ENCODE results near the gene DCPS. TPM values are rescaled to one million over a fixed set of nuclear protein-coding genes. Genes with fewer than 3 reads are reported as not detected.
"Not testable (repeated sequence)": the region's sequence is repeated elsewhere in the genome, so short reads cannot be mapped to it uniquely, and the experiment has no call there.

The DCPS gene
- total RNA-seq, 1 donor from 2014 or later: 14.6 TPM

DNA sequence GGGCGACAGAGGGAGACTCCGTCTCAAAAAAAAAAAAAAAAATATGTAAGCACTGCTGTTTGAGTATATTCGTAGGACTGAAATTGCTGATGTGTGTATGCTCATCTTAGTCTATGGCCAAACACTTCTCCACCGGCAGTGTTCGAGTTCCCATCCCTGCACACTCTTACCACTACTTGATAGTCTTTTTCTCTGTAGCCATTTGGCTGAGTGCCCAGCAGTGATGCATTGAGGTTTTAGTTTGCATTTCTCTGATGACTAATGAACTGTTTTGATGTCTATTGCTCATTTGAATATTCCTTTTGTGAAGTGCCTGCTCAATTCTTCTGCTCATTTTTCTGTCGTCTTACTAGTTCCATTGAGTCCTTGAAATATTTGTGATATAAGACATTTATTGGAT, 19.0 kb upstream of the DCPS start:
- peak; percentile 95 for DNase-seq (ENCODE audit: low read depth)

DNA sequence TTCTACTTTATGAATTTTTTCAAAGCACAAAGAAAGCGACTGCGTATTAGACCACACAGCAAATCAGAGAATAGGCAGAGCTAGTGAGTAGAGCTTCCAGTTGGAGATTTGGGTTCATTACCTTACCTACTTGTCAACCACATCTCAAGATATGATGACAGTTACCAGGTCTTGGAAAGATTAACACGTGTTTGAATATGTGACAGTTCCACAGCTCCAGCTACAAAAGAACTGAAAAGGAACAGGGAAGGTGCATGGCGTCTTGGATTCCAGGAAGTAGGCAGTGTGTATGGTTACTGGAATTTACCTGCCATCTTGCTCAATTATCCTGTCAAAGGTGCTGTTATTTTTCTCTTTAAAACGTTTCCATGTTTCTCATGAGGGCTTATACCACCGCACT, 15.6 kb upstream of the DCPS start:
- no peak for DNase-seq (ENCODE audit: low read depth)

DNA sequence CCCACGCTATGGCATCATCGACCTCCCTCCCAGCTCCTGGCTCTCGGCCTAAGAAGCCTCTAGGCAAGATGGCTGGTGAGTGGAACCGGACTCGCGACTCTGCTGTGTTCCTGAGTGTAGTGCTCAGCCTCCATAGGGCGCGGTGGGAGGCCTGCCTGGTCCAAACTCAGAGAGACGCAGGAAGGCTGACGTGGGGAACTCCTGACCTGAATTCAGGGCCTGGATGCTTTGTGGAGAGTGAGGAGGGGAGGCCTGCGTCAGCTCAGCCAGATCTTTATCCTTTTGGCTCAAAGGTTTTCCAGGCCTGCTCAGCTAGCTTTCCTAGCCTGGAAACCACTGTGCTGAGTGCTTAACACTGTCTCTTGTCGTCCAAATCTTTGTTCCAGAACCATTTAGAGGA, 13.0 kb upstream of the DCPS start:
- no peak for DNase-seq (ENCODE audit: low read depth)

DNA sequence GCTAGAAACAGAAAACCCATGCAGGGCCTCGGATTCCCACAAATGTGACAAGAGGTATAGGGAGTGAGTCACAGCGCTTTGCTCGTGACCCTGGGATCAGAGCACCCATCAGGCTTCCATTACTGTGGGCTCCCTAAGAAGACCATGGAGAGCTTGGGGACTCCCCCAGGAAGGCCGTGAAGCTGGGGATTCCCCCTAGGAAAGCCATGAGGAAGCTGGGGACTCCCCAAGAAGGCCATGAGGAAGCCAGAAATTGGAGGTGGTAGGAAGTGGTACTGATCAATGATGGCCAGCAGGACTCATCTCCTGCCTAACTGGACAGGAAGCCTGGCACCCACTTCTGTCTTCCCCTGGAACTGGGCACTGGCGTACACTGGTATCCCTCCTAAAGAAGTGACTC, 10.1 kb upstream of the DCPS start:
- DNase-seq (ENCODE audit: low read depth): no peak

DNA sequence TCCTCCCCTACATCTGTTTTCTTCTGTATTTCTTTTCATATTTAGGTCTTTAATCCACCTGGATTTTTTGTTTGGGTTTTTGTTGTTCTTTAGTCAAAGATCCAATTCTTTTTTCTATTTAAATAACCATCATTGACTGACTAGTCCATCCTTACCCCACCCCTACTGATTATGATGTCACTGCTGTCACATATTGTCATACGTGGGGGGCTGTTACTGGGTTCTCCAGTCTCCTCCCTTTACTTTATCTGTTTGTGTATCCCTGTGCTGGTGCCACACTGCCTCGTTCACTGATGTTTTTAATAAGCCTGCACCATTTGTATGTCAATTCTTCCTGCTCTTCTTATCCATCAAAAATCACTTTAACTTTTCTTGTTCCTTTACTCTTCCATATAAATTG, 6.9 kb upstream of the DCPS start:
- no peak for DNase-seq (ENCODE audit: low read depth)

DNA sequence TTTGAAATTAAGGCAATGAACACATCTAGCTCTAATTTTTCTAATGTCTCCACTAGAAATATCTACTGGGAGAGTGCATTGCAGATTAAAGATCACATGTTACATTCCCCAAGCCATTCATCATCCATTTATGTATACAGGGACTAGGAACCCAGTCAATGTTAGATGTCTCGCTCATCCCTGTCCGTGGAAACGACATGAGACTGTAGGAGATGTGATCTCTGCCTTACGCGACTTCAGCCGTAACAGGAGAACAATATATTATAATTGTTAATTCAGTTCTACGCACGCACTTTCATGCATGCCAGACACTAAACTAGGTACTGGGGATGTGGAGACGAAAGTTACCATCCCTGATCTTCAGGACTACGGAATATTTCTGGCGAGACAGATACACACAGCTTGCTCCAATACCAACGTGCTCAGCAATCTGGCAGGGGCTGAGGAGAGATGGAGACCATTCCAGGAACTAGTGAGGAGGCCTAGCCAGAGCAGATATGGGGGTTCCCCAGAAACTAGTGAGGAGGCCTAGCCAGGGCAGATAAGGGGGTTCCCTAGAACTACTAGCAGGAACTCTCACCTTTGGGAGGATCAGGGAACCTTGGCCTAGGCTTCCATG, 706 bp downstream of the DCPS start:
- no peak for DNase-seq (ENCODE audit: low read depth)

DNA sequence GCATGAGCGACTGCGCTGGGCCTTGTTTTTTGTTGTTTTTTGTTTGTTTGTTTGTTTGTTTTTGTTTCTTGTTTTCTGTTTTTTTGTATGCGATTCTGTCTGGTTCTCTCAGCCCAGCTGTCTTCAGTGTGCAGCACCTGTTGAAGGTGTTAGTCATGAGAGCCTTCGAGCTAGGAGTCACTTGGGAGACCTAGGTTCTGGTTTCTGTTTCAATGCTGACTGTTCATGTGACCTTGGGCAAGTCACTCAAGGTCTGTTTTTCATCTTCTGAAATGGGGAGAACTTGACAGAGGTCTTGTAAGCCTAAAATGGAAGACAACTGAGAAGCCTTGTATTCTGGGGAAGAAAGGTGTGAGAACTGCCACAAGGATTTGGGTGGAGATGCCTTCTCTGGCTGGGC, 1.8 kb downstream of the DCPS start:
- no peak for DNase-seq (ENCODE audit: low read depth)

DNA sequence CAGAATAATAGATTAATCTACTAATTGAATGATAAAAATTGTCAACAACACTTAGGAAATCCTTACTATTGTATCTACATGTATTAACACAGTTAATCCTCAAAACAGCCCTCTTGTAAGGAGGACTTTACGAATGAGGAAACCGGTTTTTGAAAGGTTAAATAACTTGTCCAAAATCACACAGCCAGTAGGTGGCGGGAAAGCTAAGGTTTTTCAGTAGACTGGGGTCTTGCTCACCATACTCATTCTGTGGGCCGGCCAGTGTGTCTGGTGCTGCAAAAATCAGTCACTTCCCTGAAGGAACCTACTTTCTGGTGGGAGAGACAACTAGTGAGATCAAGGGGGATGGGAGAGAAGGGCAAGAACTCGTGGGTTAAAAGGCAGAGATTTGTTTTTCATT, 3.8 kb downstream of the DCPS start:
- peak; percentile 66 for DNase-seq (ENCODE audit: low read depth)

DNA sequence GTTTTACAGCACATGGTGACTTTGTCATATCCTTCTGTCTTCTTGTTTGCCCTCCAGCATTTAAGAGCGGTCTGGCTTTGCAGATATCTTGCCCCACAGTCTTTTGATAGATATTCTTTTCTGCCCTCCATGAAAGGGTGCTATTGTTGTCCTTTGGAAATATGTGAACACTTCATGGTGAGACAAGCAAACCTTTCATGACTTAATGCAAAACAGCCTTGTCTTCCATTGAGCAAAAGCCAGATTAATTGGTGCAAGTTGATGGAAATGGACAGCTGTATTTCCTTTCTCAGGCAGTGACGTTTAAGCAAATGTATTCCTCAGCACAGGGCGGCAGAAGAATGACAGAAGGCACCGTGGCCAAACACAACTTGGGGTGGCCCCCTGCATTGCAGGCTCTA, 4.4 kb downstream of the DCPS start:
- DNase-seq (ENCODE audit: low read depth): peak; percentile 93

DNA sequence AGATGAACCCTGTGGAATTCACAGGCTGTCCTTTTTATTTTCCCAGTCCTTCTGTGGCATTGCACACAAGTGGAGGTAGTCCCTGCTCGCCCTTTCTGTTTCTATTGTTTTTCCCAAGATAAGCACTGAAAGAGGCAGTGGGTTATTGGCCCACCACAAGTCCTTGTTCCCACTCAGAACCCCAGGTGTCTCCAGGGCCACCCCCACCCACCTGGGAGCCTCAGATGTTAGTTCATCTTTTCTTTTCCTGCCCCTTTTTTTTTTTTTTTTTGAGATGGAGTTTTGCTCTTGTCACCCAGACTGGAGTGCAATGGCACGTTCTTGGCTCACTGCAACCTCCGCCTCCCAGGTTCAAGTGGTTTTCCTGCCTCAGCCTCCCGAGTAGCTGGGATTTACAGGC, 4.9 kb downstream of the DCPS start:
- not testable (repeated sequence) for DNase-seq (ENCODE audit: low read depth)

DNA sequence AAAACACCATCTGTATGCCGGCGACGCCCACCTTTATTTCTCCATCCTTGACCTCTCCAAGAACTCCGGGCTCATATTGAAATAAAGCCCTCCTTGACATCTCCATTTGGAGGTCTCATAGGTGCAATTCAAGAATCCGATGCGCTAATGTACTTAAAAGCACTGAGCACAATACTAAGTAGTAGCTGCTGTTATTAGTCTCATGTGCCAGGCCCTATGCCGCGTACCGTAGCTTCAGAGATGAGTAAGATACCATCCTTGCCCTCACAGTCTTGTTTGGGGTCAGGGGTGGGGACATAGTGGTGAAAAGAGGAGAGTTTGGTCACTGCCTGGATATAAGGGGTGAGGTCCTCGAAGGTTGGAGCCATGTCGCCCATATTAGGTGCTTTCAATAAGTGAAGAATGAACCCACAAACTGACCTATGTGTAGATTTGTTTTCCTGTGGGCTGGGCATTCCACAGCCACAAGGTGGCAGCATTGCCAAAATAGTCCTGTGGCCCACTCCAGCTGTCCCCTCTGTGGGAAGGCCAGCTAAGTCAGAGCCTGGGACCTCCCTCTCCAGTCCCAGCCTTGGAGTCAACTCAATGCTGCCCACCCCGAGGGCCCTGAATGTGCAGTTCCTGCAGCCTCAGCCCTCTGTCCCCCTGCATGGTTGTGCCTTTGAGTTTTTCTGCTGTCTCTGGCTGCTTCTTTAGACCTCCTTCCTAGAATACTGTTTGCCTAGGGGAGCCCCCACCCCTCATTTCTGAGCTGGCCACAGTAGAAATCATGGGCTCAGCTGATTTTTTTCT, 6.5 kb downstream of the DCPS start:
- peak; percentile 89 for DNase-seq (ENCODE audit: low read depth)

DNA sequence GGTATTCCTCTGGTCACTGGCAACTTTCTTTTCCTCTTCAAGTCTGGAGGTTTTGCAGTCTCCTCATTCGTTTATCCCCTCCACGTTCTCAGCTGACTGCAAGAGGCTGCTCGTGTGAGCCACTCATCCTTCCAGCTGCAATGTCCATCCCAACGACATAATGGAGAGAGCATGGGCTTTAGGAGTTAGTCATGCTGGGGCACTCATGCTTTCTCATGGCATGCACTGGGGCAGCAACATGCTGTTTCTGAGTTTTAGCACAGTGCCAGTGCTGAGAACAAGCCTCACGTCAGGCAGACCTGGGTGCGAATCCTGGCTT, 7.1 kb downstream of the DCPS start:
- DNase-seq (ENCODE audit: low read depth): peak; percentile 19

DNA sequence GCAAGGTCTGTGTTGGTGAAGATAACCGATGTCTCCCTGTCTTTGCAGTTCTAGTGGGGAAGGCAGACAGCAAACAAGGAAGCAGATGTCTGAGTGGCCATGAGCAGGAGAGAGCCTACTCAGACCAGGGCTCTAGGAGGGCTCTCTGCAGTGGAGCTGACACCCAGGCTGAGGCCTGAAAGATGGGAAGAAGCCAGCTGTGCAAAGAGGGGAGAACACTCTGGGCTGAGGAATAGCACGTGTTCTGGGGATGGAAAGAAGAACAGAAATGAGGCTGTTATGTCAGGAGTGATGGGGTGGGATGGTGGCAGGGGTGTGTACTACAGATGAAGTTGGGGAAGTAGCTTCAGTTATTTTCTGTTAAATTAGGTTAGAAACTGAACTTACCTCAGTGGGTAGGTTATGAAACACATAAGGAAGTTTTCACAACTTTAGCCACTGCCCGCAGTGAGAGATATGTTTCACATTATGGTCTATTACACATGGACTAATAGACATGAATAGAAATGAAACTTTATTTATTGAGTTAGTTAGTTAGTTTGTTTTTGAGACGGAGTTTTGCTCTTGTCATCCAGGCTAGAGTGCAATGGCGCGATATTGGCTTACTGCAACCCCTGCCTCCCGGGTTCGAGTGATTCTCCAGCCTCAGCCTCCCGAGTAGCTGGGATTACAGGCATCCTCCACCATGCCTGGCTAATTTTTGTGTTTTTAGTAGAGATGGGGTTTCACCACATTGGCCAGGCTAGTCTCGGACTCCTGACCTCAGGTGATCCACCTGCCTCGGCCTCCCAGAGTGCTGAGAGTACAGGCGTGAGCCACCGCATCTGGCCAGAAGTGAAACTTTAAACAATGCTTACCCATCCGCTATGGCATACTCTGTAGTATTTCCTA, 7.8 kb downstream of the DCPS start:
- no peak for DNase-seq (ENCODE audit: low read depth)

DNA sequence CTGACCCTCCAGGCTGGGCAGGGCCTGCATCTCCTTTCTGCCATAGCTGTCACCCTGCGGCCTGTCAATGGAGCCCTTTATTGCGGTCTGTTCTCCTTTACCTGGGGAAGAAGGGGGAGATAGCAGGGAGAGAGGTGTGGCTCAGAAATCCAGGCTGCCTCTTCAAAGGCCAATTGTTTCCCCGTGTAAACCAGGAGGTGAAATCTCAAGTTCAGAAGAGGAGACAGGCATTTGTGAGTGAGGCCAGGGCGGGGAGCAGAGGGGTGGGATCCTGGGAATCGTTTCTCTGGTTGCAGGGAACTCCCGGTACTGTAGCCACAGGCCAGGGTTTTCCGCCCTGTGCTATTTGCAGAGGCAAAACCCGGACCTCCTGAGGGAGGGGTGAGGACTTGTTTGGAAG, 9.1 kb downstream of the DCPS start:
- no peak for DNase-seq (ENCODE audit: low read depth)

DNA sequence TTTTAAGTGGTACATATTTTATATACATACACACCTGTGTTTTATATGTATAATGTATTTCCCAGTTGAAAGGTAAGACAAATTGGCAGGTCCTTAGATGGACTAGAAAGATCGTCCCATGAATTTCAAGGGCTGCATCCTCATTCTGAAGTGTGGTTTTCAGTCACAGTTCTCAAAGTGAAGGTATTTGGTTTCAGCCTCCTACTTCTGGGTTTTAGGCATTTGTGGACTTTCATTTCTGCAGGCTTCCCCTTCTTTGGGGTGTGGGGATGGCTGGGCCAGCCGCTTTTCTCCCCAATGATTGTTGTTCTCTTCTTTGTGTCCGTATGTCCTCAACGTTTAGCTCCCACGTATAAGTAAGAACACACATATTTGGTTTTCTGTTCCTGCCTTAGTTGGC, 10.0 kb downstream of the DCPS start:
- DNase-seq (ENCODE audit: low read depth): no peak

DNA sequence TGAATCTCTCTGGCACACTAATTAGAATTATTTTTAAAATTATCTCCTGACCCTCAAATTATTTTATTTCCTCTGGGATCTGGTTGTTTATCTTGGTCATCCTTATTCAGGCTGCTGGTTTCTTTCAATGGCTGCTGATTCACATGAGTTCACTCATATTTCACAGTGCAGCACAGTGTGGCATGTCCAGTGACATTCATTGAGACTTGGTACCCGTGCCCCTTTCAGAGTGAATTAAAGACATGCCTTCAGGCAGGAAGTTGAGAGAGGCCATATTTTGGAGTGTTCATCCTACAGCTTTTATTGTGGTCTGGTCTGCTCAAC, 13.5 kb downstream of the DCPS start:
- DNase-seq (ENCODE audit: low read depth): no peak

DNA sequence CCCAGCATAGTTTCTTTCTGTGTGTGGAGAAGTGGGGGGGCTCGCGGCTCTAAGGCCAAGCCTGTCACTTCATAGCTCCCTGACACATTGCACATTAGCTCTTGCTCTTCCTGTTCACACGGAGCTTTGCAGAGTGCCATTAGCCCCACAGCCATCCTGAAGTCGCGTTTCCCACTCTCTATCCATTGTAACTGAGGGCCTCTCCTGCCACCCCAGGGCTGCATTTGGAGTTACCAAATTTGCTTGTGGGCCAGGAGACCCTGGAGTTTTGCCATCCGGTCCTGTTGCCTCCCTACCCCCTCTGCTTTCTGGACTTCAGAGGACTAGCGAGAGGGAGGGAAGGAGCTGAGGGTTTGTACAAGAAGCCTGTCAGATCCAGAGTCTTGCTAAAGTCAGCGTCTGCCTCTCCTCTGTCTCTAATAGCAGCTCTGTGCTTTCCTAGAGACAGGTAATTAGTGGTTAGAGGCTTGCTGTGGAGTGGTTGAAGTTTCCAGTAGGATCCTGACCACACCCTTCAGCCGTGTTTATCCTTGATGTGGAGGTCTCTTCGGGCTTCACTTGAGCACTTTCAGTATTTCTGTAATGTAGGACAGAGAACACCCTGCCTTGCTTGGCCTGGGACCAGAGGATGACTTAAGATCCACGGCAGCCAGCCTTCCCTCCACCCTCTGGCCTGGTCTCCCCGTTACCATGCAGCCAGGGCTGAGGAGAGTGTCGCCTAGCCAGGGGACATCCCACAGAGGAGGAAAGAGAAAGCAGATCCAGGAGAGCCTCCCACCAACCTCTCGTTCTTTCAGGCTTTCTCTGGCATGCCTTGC, 14.1 kb downstream of the DCPS start:
- DNase-seq (ENCODE audit: low read depth): peak; percentile 73

DNA sequence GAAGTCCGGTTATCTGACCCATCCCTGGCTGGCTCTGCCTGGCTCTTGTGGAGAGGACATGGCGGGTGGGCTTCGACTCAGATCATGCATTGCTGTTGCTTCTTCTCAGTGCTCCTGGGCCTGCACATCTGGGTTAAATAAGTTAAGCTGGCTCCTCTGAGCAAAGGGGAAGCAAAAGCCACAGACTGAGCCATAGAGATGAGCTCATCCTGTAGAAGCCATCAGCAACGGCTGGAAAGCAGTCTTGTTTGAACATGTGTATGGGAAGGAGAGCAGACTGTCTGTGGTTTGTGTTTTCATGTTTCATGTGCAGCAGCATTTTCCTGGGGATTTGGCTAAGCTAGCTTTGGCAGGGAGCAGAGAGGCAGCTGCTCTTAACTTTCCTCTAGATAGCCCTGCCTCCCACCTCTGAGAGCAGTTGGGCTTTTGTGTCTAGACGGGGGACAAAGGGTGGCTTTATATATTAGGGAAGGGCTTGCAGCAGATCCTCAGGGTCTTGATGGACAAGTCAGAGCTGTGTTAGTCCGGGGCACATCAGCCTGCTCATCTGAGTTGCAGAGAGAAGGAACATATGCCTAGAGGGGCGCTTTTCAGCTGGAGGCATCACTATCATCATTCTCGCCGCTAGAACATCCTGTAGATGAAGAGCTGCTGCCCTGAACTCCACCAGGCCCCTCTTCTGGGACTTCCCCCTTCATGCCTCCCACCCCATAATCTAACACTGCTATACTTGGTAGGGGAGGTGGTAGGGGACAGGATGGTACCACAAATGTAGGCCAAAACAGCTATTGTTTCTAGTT, 14.9 kb downstream of the DCPS start:
- DNase-seq (ENCODE audit: low read depth): peak; percentile 96

DNA sequence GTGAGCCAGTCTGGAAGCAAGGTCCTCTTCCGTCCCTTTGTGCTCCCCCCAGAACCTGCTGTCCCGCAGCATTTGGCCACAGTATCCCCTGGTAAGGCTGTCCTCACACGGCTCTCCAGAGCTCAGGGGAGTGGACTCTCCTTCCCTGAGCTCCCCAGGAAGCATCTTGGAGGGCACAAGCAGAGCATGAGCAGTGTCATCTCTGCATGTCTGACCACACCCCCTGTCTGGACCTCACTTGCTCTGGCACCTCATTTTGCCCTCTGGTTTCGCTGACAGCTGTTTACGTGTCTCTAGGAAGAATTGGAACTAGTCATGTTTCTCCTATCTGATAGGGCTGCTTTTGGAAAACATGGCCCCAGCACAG, 15.5 kb downstream of the DCPS start:
- DNase-seq (ENCODE audit: low read depth): peak; percentile 45

DNA sequence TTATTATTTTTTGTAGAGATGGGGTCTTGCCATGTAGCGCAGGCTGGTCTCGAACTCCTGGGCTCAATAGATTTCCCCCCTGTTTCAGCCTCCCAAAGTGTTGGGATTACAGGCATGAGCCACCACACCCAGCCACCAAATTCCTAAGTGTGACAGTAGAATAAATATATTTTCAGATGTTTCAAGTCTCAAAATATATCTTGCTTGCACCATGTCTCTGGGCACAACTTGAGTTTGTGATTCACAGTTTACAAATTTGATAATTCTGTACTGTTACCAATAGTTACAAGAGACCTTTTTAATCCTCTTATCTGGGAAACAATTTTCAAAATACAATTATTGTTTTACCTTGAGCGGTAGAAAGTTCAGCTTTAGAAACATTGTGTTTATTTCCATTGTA, 19.1 kb downstream of the DCPS start:
- DNase-seq (ENCODE audit: low read depth): no peak
